Endothelial cell (in vitro differentiated cells): ENCODE results near the gene GPS1. TPM values are rescaled to one million over a fixed set of nuclear protein-coding genes. Genes with fewer than 3 reads are reported as not detected.

ENCODE experiments used
- DNase-seq: peaks from one replicate; pipeline ENCODE4 v3.0.0; 2021; ENCODE audit warnings: low spot score
- H3K27ac Mint-ChIP-seq: one replicate; pipeline ENCODE4 v1.8.0; 2021; ENCODE audit warnings: mixed read lengths, inconsistent platforms; ENCODE audit not compliant: unreplicated experiment
- H3K27me3 Mint-ChIP-seq: one replicate; pipeline ENCODE4 v1.8.0; 2021; ENCODE audit warnings: mild to moderate bottlenecking, moderate library complexity, mixed read lengths, inconsistent platforms; ENCODE audit not compliant: unreplicated experiment
- H3K36me3 Mint-ChIP-seq: one replicate; pipeline ENCODE4 v1.8.0; 2021; ENCODE audit warnings: mild to moderate bottlenecking, low read depth, mixed read lengths, inconsistent platforms; ENCODE audit not compliant: unreplicated experiment
- H3K4me1 Mint-ChIP-seq: one replicate; pipeline ENCODE4 v1.8.0; 2021; ENCODE audit warnings: mild to moderate bottlenecking, mixed read lengths, inconsistent platforms; ENCODE audit not compliant: unreplicated experiment
- H3K4me3 Mint-ChIP-seq: one replicate; pipeline ENCODE4 v1.8.0; 2021; ENCODE audit warnings: mild to moderate bottlenecking, mixed read lengths, inconsistent platforms; ENCODE audit not compliant: unreplicated experiment
- H3K9me3 Mint-ChIP-seq: one replicate; pipeline ENCODE4 v1.8.0; 2021; ENCODE audit warnings: mixed read lengths, inconsistent platforms; ENCODE audit not compliant: unreplicated experiment
- CTCF ChIP-seq: fragments of 200-600 bp; sonication (generic); IDR thresholded peaks from one replicate; pipeline ENCODE4 v1.5.0; 2021; ENCODE audit warnings: antibody characterized with exemption; ENCODE audit not compliant: unreplicated experiment
- total RNA-seq: library from RNA; stranded (reverse); fragmentation: NEBNext Ultra II Directional; extraction: Animal tissue kit (Norgen Biotek cat#: 25700); gene quantifications from one replicate; pipeline ENCODE4 v1.2.1, GENCODE V29; 2021; ENCODE audit not compliant: unreplicated experiment

Gene GPS1
- total RNA-seq, 1 donor from 2014 or later, result 80.0 TPM

GRCh38 chr17:82031885-82032627 lies 19.6 kb upstream of the GPS1 start:
- H3K27me3 Mint-ChIP-seq, result peaks cover 15% of the 10 kb centered on the region
- DNase-seq, result no peak
- H3K36me3 Mint-ChIP-seq, result peaks cover 6% of the 10 kb centered on the region
- H3K4me1 Mint-ChIP-seq, result peaks cover 9% of the 10 kb centered on the region
- no peak for TF ChIP-seq CTCF
- no peak overlapping the region for H3K4me3 Mint-ChIP-seq
- no peaks in the 10 kb centered on the region for H3K9me3 Mint-ChIP-seq
- H3K27ac Mint-ChIP-seq, result no peak overlapping the region

- peaks cover 14% of the 10 kb centered on the region for H3K4me1 Mint-ChIP-seq
- TF ChIP-seq CTCF, result no peak
- H3K9me3 Mint-ChIP-seq, result no peaks in the 10 kb centered on the region
- H3K4me3 Mint-ChIP-seq, result no peak overlapping the region
- H3K27ac Mint-ChIP-seq, result no peak overlapping the region
- H3K36me3 Mint-ChIP-seq, result peaks cover 6% of the 10 kb centered on the region
- DNase-seq, result no peak
- peaks cover 15% of the 10 kb centered on the region for H3K27me3 Mint-ChIP-seq
Measured at GRCh38 chr17:82033359-82034085, 18.2 kb upstream of the GPS1 start.

- Mint-ChIP-seq H3K4me3 (peak overlapping the region; percentile 51), H3K27me3 (peaks cover 13% of the 10 kb centered on the region)
Measured at GRCh38 chr17:82034371-82035011, 17.2 kb upstream of the GPS1 start.

GRCh38 chr17:82035488-82035887 lies 16.2 kb upstream of the GPS1 start:
- Mint-ChIP-seq H3K27me3 (peaks cover 15% of the 10 kb centered on the region), H3K9me3 (no peaks in the 10 kb centered on the region), H3K27ac (no peak overlapping the region), H3K4me1 (peaks cover 11% of the 10 kb centered on the region), H3K4me3 (peak overlapping the region; percentile 82), H3K36me3 (peaks cover 6% of the 10 kb centered on the region)
- no peak for DNase-seq
- no peak for TF ChIP-seq CTCF

More at GRCh38 chr17:82034371-82035011, 17.2 kb upstream of the GPS1 start:
- no peak for DNase-seq
- no peak for TF ChIP-seq CTCF
- Mint-ChIP-seq H3K4me1 (peaks cover 14% of the 10 kb centered on the region), H3K9me3 (no peaks in the 10 kb centered on the region), H3K27ac (no peak overlapping the region), H3K36me3 (peaks cover 6% of the 10 kb centered on the region)
